Daoy (cell line): ENCODE results near the gene OPN3. TPM values are rescaled to one million over a fixed set of nuclear protein-coding genes. Genes with fewer than 3 reads are reported as not detected.

ENCODE experiments used
- total RNA-seq: library from RNA; depleted of rRNA; stranded (reverse); fragments of >200 nt; shearing (Covaris generic); gene quantifications from 2 replicates; pipeline ENCODE4 v1.2.3, GENCODE V29; 2014; rRNA removed

OPN3 gene
- total RNA-seq, 1 experiment from 2014 or later, result 44.6 TPM

Other genes with a start within 250 kb of the OPN3 start
- gene FH, start 120.6 kb downstream of the OPN3 start, total RNA-seq, result 103 and 104 TPM in 2 replicates
- gene KMO, start 108.0 kb downstream of the OPN3 start, total RNA-seq, result 0.17 and 17.1 TPM in 2 replicates
- 11.8 and 14.6 TPM in 2 replicates for gene CHML, start within 50 bp of the OPN3 start, total RNA-seq
- gene WDR64, start 11.9 kb upstream of the OPN3 start, total RNA-seq, result not detected in 2 replicates
- 54.2 and 67.1 TPM in 2 replicates for gene EXO1, start 207.8 kb upstream of the OPN3 start, total RNA-seq